ENCODE data around the gene CYTH1.

Gene CYTH1

DNA sequence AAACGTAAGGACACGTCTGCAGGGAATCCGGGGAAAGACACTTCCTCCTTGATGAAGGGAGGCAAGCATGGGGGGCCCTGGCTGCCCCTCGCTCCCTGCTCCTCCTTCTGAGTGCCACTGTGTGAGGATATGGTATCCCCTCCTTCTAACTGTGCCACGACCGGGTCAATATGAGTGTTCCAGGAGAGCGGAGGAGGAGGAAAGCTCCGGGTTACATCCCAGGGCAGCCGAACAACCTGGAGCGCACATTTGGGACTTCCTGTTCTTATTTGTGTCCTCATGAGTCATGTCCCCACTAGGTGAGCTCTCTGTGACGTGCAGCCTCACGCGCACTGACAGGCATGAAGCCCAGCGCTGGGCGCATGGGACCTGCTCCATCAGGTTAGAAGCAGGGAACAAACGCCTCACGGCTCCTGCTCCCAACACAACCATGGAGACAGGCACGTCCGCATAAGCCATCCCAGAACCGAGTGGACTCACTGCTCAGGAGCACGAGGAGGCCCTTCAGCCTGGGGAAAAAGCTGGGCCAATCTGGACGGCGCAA lies 112.0 kb downstream of the CYTH1 start:
- no peak for DNase-seq (ENCODE audit: low read depth)

DNA sequence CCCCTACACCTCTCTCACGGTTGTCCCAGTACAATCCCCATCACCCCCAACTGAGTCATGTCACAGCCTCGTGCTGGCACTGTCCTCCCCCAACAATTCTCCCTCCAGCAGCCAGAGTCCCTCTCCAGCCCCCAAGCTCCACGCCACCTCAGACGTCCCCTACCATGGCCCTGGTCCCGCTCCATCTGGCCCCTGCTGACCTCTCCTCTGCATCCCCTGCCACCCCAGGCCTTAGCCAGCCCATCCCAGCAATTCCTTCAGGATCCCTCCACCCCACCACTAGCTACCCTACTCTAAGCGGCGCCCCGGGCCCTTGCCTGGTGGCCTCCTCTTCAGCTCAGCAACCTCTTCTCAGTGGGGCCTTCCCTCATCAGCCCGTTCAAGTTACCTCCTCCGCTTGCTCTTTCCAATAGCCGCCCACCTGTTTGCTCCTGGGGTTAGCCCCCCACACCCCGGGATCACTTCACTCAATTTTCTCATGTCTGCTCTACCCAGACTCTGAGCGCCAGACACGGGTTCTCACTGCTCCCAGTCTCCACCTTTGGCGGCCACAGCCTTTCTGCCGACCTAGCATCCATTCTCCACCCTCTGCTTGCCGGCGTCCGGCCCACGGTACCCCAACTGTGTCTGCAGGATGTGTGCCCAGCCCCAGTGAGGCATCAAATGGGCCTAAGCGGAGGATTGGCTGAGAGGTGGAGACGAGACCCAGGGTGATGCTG lies 112.7 kb downstream of the CYTH1 start:
- DNase-seq (ENCODE audit: low read depth) = no peak

DNA sequence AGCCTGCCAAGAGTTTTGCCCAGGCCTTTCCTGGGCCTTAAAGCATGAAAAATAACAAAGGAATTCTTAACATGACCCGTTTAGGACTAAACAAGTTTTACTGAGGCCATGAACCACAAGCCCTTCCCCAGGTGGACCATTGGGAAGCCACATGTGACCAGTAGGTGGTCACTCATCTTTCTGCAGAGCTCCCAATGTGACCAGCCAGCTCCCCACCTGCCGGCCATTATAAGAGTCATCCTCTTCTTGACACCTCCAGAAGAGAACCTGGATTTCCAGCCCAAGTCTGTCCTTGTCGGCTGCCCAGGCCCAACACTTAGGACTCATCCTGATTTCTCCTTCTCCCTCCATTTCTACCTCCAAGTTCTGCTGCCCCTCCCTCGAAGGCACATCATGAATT lies 113.2 kb downstream of the CYTH1 start:
- DNase-seq (ENCODE audit: low read depth) = no peak

DNA sequence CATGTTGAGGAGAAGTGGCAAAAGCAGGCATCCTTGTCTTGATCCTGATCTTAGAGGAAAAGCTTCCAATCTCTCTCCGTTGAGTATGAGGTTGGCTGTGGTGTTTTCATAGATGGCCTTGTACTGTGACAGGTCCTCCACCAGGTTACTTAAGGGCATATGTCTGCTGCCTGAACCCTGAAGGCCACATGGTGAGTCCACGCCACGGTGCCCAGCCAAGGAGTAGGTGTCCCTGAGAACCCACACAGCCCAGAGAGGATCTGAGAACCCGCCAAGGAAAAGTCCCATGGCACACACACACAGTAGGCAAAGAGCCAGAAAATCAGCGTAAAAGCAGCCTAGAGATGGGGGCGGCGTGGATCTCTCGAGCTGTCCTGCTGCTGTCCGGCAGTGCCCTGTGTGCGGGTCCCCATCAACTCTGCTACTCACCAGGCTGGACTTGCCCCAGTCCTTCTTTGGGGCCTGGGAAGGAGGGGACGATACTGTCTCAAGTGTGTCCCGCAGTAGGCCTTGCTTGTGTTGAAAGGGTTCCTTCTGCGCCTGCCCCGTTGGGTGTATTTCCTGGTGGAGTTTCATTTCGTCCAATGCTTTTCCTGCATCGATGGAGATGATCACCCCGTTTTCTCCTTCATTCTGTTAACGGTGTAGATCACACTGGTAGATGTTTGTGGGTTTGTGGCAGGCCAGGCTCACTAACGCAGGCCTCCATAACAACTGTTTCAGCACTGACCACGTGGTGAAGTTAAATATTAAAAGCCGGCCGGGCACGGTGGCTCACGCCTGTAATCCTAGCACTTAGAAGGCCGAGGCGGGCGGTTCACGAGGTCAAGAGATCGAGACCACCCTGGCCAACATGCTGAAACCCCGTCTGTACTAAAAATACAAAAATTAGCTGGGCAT lies 114.1 kb downstream of the CYTH1 start:
- DNase-seq (ENCODE audit: low read depth) = no peak

DNA sequence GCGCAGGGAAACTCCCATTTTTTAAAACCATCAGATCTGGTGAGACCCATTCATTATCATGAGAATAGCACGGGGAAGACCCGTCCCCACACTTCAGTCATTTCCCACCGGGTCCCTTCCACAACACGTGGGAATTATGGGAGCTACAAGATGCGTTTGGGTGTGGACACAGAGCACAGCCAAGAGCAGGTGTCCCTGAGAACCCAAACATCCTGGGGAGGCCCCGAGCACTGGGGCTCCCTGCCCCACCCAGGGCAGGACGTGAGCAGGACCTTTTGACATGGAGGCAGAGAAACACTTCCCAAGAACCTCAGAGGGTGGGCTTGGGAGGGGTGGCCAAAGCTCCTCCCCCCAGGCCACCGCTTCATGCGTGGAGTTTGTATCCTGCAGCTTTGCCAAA lies 115.0 kb downstream of the CYTH1 start:
- DNase-seq (ENCODE audit: low read depth) = no peak

DNA sequence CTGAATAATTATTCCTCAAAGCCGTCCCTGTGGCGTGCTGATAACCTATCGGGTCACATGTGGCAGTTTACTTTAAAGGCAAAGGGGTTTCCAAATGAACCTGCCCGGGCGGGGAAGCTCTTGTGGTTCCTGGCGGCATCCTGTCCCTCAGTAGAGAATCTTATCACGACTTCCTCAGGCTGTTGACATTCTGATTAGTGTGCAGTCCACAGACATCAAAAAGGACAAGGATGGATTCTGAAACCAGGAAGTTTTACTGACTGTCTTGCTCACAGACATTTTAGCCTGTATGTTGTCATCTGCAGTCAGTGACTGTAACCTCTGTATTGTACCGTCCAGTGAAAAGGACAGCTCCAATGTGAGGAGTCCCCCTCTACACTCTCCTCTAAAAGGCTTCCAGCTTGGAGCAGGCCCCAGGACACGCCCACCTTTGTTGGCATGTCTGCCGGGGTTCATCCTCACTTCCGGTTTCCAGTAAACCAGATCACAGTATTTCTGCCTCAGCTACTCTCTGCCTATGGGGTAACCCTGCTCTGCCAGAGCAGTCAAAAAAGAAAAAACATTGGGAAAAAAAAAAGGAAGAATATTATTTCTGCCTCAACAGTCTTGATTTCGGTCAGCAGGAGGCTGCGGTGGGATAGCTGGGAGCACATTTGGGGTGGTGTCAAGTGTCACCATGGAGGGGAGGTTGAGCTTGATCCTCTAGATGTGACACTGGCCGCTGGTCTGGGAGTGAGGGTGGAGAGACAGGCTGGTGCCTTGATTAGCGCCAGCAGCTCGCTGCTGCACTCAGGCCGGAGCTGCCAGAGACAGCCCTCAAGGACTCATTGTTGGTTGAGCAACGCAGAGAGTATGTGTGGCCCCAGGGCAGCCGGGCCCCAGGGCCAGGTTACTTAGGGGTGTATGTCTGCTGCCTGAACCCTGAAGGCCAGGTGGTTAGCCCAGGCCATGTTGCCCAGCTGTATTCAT lies 115.8 kb downstream of the CYTH1 start:
- DNase-seq (ENCODE audit: low read depth) = peak; percentile 12

DNA sequence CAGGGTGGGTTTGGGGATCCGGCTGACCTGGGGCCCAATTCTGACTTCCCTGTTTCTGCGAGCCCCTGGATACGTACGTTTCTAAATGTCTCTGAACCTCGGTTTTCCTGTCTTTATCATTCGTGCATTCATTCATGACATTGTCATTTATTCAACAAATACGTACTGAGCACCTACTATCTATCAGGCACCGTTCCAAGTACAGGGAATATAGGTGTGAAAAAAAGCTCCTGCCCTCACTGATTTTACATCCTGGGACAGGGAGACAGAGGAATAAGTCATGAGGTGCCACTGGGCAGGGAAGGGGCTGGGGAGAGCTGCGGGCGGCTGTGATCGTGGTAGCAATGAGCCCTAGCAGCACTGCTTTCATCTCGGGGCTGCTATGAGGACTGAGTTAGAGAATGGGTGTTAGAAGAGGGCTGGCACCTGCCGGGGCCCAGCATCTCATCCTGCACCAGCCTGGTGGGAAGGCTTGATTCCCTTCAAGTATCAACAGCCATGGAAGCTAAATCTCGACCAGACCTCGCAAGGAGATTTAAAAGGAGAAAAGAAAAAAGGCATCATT lies 116.6 kb downstream of the CYTH1 start:
- DNase-seq (ENCODE audit: low read depth) = no peak

DNA sequence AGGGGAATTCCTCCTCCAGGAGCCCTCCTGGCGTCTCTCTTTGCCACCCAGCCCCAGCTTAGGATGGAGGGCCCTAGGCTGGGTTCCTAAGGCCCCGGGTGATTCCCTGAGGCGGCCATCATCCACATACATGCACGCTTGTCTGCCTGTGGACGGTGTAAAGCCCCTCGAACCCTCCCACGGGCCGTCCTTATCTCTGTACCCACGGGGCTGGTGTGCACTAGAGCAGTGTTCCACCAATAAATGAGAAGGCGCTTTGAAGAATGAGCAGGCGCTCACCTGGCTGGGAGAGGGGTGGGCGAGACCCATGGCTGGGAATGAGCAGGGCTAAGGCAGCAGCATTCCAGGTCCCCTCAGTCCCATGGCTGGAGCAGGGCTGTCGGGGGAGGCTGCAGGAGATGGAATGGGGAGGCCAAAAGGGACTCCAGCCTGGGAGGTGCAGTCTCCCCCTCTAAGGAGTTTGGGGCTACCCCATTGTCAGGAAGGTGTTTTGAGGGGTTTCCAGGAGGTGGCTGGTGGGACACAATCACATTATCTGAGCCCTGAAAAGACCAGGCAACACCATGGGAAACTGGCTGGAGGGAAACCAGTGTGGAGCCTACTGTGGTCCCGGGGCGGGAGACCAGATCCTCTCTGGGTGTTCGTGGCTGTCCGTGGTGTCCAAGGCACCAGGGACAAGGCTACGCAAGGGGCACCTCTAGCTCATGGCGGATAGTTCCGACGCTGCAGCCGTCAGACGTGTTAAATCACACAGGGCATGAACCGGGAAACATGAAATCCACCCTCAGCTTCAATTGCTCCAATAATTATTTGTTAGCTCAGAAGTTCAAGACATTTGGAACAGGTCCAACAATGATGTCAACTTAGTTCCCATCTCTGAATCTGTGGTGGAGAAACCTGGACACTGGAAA lies 117.3 kb downstream of the CYTH1 start:
- DNase-seq (ENCODE audit: low read depth) = no peak

DNA sequence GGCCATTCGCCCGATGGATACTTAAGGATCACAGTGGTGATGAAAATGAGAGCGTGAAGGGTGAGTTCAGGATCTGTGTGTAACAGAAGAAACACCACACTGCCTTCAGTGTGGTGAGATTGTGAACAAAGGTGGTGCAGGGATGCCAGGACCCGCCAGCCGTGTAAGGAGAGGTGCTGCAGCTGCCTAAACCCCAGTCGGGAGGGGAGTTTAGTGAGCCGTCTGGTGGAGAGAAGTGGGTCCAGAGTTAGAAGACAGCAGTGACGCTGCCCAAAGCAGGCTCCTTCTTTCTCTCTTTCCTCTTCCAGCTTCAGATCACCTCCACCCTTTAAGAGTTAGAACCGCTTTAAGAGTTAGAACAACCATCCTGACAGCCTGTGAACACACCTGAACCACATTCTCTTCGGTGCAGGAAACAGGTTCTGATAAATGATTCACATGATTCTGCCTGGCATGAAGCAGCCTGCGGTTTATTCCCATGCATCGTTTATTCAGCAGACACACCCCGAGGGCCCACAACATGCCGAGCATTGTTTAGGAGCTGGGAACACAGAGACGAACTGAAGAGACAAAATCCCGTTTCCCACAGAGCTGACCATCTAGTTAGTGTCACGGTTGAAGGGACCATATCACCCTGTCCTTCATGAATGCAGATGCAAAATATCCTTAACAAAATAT lies 120.8 kb downstream of the CYTH1 start:
- no peak for DNase-seq (ENCODE audit: low read depth)

DNA sequence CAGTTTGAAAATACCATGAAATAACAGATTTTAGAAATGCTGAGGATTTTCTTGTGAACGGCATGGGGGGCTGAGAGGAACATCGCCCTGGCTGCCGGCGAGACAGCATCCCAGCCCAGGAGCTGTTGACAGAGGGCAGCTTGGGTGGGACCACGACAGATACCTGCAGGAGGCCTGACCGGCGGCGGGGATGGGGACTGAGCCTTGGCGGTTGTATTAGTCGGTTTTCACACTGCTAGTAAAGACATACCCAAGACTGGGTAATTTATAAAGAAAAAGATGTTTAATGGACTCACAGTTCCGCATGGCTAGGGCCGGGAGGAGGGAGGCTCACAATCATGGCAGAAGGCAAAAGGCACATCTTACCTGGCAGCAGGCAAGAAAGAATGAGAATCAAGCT lies 122.5 kb downstream of the CYTH1 start:
- DNase-seq (ENCODE audit: low read depth) = no peak

DNA sequence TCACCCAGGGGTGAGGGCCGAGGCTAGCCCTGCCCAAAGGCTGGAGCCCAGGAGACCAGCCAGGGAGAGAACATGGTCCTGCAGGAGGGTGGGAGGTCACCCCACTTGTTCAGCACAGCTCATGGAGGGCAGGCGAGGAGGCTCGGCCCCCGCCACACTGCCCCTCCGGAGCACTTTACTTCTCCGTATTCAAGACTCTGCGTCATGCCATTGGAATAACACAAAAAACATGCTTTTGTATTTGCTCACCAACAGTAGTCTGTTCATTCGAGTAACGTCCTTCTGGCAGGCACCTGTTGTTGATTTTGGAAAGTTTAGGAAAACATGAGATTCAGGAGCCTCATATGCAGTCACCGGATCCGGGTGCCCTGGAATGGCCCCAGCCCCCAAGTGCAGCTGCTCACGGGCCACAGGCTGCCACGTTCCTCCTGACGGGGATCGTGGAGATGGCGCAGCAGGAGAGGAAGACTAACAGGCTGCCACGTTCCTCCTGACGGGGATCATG lies 123.7 kb downstream of the CYTH1 start:
- DNase-seq (ENCODE audit: low read depth) = no peak

DNA sequence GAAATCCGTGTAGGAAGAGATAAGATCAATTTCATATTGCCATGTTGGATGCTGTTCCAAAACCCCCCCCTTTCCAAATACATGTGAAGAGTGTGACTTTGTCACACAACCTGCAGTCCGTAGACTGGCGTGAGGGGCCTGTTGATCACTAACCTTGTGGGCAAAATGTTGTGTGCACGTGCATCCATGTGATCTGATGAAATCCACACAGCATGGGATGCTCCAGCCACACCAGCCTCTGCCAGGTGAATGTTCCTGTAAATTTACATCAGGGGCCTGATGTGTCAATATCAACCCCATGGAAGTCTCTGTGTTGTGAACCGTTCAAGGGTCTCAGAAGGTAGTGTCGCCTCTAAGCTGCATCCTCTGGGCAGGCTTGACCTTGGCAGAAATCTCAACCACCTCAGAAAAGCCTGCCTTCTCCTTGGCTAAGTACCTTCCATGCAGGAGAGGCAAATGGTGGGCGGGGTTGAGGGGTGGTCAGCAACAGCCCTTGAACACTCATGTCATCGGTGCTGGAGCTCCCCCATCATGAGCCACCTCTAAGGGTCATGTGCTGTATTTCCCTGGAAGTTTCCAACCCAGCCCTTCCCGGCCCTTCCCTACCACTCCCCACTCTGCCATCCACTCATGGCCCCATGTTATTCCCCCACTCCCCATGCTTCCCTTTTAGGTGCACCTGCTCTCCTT lies 126.7 kb downstream of the CYTH1 start:
- no peak for DNase-seq (ENCODE audit: low read depth)

DNA sequence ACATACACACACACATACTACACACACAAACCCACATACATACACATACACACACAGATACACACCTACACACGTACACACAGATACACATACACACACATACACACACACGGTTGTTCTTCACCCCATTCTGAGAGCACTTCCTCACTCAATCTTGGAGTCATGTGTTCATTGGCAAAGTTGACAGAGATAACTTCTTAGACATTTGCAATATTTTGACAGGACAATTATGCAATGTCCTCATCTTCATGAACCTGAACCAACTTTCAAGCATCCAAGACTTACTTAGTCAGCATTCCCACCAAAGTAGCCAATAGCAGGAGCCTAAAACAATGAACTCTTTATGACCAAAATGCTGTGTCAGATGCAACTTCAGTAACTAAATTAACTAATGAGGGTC lies 127.7 kb downstream of the CYTH1 start:
- no peak for DNase-seq (ENCODE audit: low read depth)

DNA sequence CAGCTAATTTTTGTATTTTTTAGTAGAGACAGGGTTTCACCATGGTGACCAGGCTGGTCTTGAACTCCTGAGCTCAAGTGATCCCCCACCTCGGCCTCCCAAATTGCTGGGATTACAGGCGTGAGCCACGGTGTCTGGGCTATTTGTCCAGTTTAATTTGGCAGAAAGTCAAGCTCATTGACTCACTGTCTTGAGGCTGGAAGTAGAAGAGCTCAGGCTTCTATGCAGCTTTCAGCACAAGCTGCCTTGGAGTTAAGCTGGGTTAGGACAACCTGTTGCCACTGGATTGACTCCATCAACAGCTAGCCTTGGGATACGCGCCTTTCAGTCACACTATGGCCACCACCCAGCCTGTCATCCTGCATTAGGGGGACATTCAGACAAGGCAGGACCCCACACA lies 128.7 kb downstream of the CYTH1 start:
- DNase-seq (ENCODE audit: low read depth) = no peak

DNA sequence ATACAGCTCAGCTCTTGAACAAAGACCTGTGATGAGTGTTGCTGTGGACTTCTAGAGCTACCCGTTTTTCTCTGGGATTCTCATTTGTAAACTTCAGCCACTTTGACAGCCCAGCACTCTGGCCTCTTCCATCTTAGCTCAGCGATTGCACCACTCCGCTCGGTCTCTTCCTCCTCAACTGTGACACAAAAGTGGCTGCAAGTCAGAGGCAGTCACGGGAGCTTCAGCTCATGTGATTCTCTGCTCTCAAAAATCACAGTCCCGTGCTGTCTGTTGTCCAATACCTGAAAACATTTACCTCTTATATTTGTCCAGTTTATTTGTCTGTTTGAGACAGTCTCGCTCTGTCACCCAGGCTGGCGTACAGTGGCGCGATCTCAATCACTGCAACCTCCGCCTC lies 129.2 kb downstream of the CYTH1 start:
- no peak for DNase-seq (ENCODE audit: low read depth)

DNA sequence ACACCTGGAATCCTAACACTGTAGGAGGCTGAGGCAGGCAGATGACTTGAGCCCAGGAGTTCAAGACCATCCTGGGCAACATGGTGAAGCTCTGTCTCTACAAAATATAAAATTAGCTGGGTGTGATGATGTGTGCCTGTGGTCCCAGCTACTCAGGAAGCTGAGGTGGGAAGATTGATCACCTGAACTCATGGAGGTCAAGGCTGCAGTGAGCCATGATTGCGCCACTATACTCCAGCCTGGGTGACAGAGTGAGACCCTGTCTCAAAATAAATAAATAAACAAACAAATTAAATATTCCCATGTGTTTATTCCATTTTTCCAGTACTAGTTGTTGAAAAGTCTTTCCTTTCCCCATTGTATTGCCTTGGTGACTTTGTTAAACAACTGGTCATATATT lies 130.0 kb downstream of the CYTH1 start:
- DNase-seq (ENCODE audit: low read depth) = no peak

DNA sequence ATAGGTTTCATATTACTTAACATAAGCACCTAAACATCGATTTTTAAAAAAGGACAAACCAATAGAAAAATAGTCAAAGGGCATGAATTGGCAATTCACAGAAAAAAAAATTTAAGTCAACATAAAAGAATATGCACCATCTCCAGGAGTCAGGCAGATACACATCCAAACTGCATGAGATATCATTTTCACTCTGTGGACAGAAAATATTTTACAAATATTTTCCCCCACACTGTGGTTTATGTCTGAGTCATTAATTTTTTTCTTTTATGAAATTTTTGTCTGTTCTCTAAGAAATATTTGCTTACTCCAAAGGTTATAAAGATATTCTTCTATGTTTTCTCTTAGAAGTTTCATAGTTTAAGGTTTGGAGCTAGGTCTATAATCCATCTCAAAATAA lies 130.5 kb downstream of the CYTH1 start:
- DNase-seq (ENCODE audit: low read depth) = no peak

DNA sequence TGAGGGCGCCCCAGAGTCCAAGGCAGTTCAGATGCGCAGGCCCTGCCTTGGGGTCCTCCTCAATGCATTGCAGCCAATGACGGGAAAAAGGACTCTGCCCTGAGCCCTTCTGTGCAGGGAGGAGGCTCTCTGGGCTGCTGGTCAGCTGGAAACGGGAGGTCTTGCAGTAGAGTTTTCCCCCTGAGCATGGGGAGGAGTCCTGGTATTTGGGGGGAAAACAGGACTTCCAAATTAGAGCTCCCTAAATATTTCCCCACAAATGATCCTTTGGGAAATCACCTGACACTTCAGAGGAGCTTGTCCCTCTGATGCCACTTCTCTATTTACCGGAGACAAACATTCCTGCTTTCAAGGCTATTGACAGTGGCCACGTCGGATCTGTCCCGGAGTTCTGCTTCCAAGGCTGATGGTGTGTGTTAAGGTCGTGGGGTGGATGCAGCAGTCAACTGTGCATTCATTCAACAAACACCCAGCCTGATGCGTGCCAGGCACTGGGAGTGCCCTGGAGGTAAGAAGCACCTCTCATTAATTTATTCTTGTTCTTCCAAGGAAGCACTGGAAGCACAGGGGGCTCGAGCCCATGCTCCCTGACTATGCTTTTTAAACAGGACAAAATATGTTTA lies 131.9 kb downstream of the CYTH1 start:
- no peak for DNase-seq (ENCODE audit: low read depth)

DNA sequence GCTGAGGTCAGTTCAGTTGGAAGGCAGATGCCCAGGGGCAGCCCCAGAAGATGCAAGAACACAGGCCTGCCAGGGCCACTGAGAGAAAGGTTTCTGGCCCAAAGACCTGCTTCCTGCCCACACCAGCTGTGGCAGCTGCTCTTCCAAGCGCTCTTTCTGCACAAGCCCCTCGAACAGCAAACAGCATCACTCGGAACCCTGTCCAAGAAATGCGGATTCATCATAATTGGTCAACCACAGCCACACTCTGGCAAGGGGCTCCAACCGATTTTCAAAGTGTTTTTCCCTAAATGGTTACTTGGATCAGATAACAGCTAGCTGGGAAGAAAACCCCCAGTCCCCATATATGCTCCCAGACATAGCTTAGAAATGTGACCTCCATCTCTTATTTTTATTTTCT lies 133.8 kb downstream of the CYTH1 start:
- no peak for DNase-seq (ENCODE audit: low read depth)

Measured in stimulated activated CD4-positive, alpha-beta T cell treated with anti-CD3 and anti-CD28 coated beads, Interleukin-2, amount 100 ng/mL, for 4 hours (primary cell).